ENCODE data around the gene SPINK5.

Gene SPINK5

GRCh38 chr5:148091991-148092964 lies 28.5 kb downstream of the SPINK5 start:
- Histone ChIP-seq H3K4me3 (ENCODE audit: insufficient read length, low read depth) (no peak overlapping the region), H3K9me3 (ENCODE audit: insufficient read depth, low read length) (no peaks in the 10 kb centered on the region), H3K9ac (ENCODE audit: insufficient read length, low read depth) (no peak overlapping the region), H3K36me3 (ENCODE audit: insufficient read depth, insufficient read length, low read length) (peaks cover 3% of the 10 kb centered on the region), H3K4me1 (ENCODE audit: insufficient read depth, insufficient read length) (no peaks in the 10 kb centered on the region), H3K27me3 (ENCODE audit: insufficient read depth, insufficient read length) (no peaks in the 10 kb centered on the region)
- no peak for DNase-seq (ENCODE audit: low read depth, low spot score)
- TF ChIP-seq ZNF274 (IDR thresholded peaks at IDR 0.05; ENCODE audit: low read depth, low read length) = no peak
- no peak for TF ChIP-seq SUZ12 (IDR thresholded peaks at IDR 0.05; ENCODE audit: extremely low read depth, insufficient read depth, insufficient read length)
- TF ChIP-seq YY1 (IDR thresholded peaks at IDR 0.05; ENCODE audit: insufficient read depth, insufficient read length) = no peak

GRCh38 chr5:148094336-148094735 lies 30.6 kb downstream of the SPINK5 start:
- no peak for DNase-seq (ENCODE audit: low read depth, low spot score)

GRCh38 chr5:148104226-148104625 lies 40.4 kb downstream of the SPINK5 start:
- TF ChIP-seq YY1 (IDR thresholded peaks at IDR 0.05; ENCODE audit: insufficient read depth, insufficient read length) (no peak), SUZ12 (IDR thresholded peaks at IDR 0.05; ENCODE audit: extremely low read depth, insufficient read depth, insufficient read length) (no peak), ZNF274 (IDR thresholded peaks at IDR 0.05; ENCODE audit: low read depth, low read length) (no peak)
- no peaks in the 10 kb centered on the region for H3K27me3 ChIP-seq (ENCODE audit: insufficient read depth, insufficient read length)
- H3K4me1 ChIP-seq (ENCODE audit: insufficient read depth, insufficient read length) = no peaks in the 10 kb centered on the region
- DNase-seq (ENCODE audit: low read depth, low spot score) = no peak
- H3K9ac ChIP-seq (ENCODE audit: insufficient read length, low read depth) = no peak overlapping the region
- no peak overlapping the region for H3K4me3 ChIP-seq (ENCODE audit: insufficient read length, low read depth)
- no peaks in the 10 kb centered on the region for H3K9me3 ChIP-seq (ENCODE audit: insufficient read depth, low read length)
- peaks cover 6% of the 10 kb centered on the region for H3K36me3 ChIP-seq (ENCODE audit: insufficient read depth, insufficient read length, low read length)

More at GRCh38 chr5:148094336-148094735, 30.6 kb downstream of the SPINK5 start:
- no peaks in the 10 kb centered on the region for H3K27me3 ChIP-seq (ENCODE audit: insufficient read depth, insufficient read length)
- no peaks in the 10 kb centered on the region for H3K4me1 ChIP-seq (ENCODE audit: insufficient read depth, insufficient read length)
- H3K36me3 ChIP-seq (ENCODE audit: insufficient read depth, insufficient read length, low read length) = peaks cover 3% of the 10 kb centered on the region
- no peak overlapping the region for H3K4me3 ChIP-seq (ENCODE audit: insufficient read length, low read depth)
- no peak overlapping the region for H3K9ac ChIP-seq (ENCODE audit: insufficient read length, low read depth)
- no peaks in the 10 kb centered on the region for H3K9me3 ChIP-seq (ENCODE audit: insufficient read depth, low read length)
- TF ChIP-seq SUZ12 (IDR thresholded peaks at IDR 0.05; ENCODE audit: extremely low read depth, insufficient read depth, insufficient read length) = no peak
- TF ChIP-seq YY1 (IDR thresholded peaks at IDR 0.05; ENCODE audit: insufficient read depth, insufficient read length) = no peak
- TF ChIP-seq ZNF274 (IDR thresholded peaks at IDR 0.05; ENCODE audit: low read depth, low read length) = no peak

GRCh38 chr5:148107608-148108007 lies 43.8 kb downstream of the SPINK5 start:
- Histone ChIP-seq H3K4me3 (ENCODE audit: insufficient read length, low read depth) (no peak overlapping the region), H3K4me1 (ENCODE audit: insufficient read depth, insufficient read length) (no peaks in the 10 kb centered on the region), H3K27me3 (ENCODE audit: insufficient read depth, insufficient read length) (no peaks in the 10 kb centered on the region), H3K9ac (ENCODE audit: insufficient read length, low read depth) (no peak overlapping the region), H3K36me3 (ENCODE audit: insufficient read depth, insufficient read length, low read length) (peaks cover 3% of the 10 kb centered on the region), H3K9me3 (ENCODE audit: insufficient read depth, low read length) (no peaks in the 10 kb centered on the region)
- no peak for DNase-seq (ENCODE audit: low read depth, low spot score)
- TF ChIP-seq YY1 (IDR thresholded peaks at IDR 0.05; ENCODE audit: insufficient read depth, insufficient read length) (no peak), ZNF274 (IDR thresholded peaks at IDR 0.05; ENCODE audit: low read depth, low read length) (no peak), SUZ12 (IDR thresholded peaks at IDR 0.05; ENCODE audit: extremely low read depth, insufficient read depth, insufficient read length) (no peak)

GRCh38 chr5:148113243-148113642 lies 49.5 kb downstream of the SPINK5 start:
- H3K27me3 ChIP-seq (ENCODE audit: insufficient read depth, insufficient read length) = no peaks in the 10 kb centered on the region
- H3K4me3 ChIP-seq (ENCODE audit: insufficient read length, low read depth) = no peak overlapping the region
- no peaks in the 10 kb centered on the region for H3K9me3 ChIP-seq (ENCODE audit: insufficient read depth, low read length)
- no peak for TF ChIP-seq ZNF274 (IDR thresholded peaks at IDR 0.05; ENCODE audit: low read depth, low read length)
- no peak for TF ChIP-seq SUZ12 (IDR thresholded peaks at IDR 0.05; ENCODE audit: extremely low read depth, insufficient read depth, insufficient read length)
- no peak for TF ChIP-seq YY1 (IDR thresholded peaks at IDR 0.05; ENCODE audit: insufficient read depth, insufficient read length)
- H3K9ac ChIP-seq (ENCODE audit: insufficient read length, low read depth) = no peak overlapping the region
- no peak for DNase-seq (ENCODE audit: low read depth, low spot score)
- H3K4me1 ChIP-seq (ENCODE audit: insufficient read depth, insufficient read length) = no peaks in the 10 kb centered on the region
- peaks cover 10% of the 10 kb centered on the region for H3K36me3 ChIP-seq (ENCODE audit: insufficient read depth, insufficient read length, low read length)

GRCh38 chr5:148120317-148120716 lies 56.5 kb downstream of the SPINK5 start:
- no peak for DNase-seq (ENCODE audit: low read depth, low spot score)
- Histone ChIP-seq H3K36me3 (ENCODE audit: insufficient read depth, insufficient read length, low read length) (peaks cover 21% of the 10 kb centered on the region), H3K27me3 (ENCODE audit: insufficient read depth, insufficient read length) (no peaks in the 10 kb centered on the region), H3K4me3 (ENCODE audit: insufficient read length, low read depth) (no peak overlapping the region), H3K9me3 (ENCODE audit: insufficient read depth, low read length) (no peaks in the 10 kb centered on the region), H3K4me1 (ENCODE audit: insufficient read depth, insufficient read length) (no peaks in the 10 kb centered on the region), H3K9ac (ENCODE audit: insufficient read length, low read depth) (no peak overlapping the region)
- TF ChIP-seq YY1 (IDR thresholded peaks at IDR 0.05; ENCODE audit: insufficient read depth, insufficient read length) (no peak), ZNF274 (IDR thresholded peaks at IDR 0.05; ENCODE audit: low read depth, low read length) (no peak), SUZ12 (IDR thresholded peaks at IDR 0.05; ENCODE audit: extremely low read depth, insufficient read depth, insufficient read length) (no peak)

- no peaks in the 10 kb centered on the region for H3K27me3 ChIP-seq (ENCODE audit: insufficient read depth, insufficient read length)
- no peak for DNase-seq (ENCODE audit: low read depth, low spot score)
- H3K9me3 ChIP-seq (ENCODE audit: insufficient read depth, low read length) = no peaks in the 10 kb centered on the region
- TF ChIP-seq ZNF274 (IDR thresholded peaks at IDR 0.05; ENCODE audit: low read depth, low read length) = no peak
- no peak for TF ChIP-seq YY1 (IDR thresholded peaks at IDR 0.05; ENCODE audit: insufficient read depth, insufficient read length)
- TF ChIP-seq SUZ12 (IDR thresholded peaks at IDR 0.05; ENCODE audit: extremely low read depth, insufficient read depth, insufficient read length) = no peak
- H3K36me3 ChIP-seq (ENCODE audit: insufficient read depth, insufficient read length, low read length) = peaks cover 6% of the 10 kb centered on the region
- no peaks in the 10 kb centered on the region for H3K4me1 ChIP-seq (ENCODE audit: insufficient read depth, insufficient read length)
- H3K9ac ChIP-seq (ENCODE audit: insufficient read length, low read depth) = no peak overlapping the region
- no peak overlapping the region for H3K4me3 ChIP-seq (ENCODE audit: insufficient read length, low read depth)
Measured at GRCh38 chr5:148125641-148126040, 61.9 kb downstream of the SPINK5 start.
